ENCODE measurements around the gene LRFN3.
"Not testable (repeated sequence)": the region's sequence is repeated elsewhere in the genome, so short reads cannot be mapped to it uniquely, and the experiment has no call there.

LRFN3 gene

GRCh38 chr19:35907377-35907745, 28.8 kb upstream of the LRFN3 start:
- DNase-seq (ENCODE audit: low read depth), result no peak

DNA sequence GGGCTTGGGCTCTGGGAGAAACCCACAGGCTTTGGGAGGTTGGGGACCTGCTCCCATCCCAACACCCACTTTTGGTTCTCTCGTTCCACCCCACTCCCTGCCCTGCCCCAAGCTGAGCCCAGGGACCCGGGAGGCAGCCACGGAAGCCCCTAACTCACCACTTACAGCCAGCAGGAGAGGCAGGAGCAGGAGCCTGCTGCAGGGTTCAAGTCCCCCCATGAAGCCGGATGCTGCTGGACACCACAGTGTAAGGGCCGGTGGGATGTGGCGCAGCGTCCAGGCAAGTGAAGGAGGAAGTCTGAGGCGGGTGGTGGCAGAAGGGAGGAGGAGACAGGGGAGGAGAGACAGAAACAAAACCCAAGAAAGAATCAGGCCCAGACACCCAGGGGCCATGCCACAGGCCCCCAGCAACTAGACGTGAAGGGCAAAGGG, 28.1 kb upstream of the LRFN3 start, which contains the start of gene TYROBP:
Gene TYROBP (minus strand): TSS at position 286 of the 432 bp plus-strand sequence. CDS start 67 bp downstream, at position 219.
- no peak for DNase-seq (ENCODE audit: low read depth)

GRCh38 chr19:35908973-35909683, 27.0 kb upstream of the LRFN3 start:
- DNase-seq (ENCODE audit: low read depth), result no peak

DNA sequence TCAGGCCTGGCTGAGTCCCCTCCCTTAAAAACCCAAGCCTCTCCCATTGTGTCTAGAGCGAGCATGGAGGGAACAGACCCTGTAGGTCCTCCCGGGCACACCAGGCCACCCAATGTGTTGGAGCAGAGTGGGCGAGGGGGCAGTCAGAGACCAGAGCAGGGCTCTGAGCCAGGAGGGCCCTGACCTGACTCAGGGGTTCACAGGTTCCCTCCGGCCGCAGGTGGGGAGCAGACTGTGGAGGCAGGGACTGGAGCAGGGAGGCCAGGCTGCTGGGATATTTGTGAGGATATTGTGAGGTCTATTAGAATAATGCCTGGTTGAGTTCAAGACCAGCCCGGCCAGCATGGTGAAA, 26.5 kb upstream of the LRFN3 start:
- DNase-seq (ENCODE audit: low read depth), result no peak

DNA sequence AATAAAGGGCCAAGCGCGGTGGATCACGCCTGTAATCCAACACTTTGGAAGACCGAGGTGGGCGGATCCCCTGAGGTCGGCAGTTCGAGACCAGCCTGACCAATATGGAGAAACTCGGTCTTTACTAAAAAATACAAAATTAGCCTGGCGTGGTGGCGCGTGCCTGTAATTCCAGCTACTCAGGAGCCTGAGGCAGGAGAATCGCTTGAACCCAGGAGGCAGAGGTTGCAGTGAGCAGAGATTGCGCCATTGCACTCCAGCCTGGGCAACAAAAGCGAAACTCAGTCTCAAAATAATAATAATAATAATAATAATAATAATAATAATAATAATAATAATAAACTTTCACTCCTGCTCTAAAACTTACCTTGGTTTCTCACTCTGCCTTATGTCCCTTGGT, 25.8 kb upstream of the LRFN3 start:
- DNase-seq (ENCODE audit: low read depth), result not testable (repeated sequence)

DNA sequence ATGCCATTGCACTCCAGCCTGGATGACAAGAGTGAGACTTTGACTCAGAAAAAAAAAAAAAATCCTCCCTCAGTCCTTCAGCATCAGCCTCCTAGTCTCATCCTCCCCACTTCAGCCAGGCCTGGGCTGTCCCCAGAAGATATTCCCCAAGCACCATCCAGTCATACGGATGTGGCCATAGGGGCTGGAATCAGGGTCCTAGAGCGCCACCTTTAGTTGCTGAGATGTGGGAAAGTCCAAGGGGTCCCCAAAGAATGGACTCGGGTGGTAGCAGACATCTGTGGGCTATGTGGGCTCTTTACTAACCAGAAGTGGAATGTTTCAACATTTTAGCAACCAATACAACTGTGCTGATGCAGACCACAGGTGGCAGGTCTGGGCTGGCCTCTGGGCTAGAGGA, 25.0 kb upstream of the LRFN3 start:
- DNase-seq (ENCODE audit: low read depth), result no peak

DNA sequence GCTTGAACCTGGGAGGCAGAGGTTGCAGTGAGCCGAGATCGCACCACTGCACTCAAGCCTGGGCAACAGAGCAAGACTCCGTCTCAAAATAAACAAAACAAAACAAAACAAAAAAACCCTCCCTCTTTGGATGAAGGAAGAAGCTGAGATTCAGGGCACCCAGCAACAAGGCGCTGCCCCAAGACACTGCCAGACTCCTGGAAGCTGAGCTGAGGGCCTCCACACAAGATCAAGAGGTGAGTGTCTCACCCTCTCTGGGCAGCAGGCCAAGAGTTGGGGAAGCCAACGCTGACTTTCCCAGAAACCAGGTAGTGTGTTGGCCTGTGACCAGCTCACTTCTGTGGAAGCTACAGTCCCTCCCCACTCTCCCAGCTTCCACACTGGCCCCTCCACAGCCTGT, 24.4 kb upstream of the LRFN3 start:
- DNase-seq (ENCODE audit: low read depth), result no peak

GRCh38 chr19:35913589-35913988, 22.6 kb upstream of the LRFN3 start:
- no peak for DNase-seq (ENCODE audit: low read depth)

DNA sequence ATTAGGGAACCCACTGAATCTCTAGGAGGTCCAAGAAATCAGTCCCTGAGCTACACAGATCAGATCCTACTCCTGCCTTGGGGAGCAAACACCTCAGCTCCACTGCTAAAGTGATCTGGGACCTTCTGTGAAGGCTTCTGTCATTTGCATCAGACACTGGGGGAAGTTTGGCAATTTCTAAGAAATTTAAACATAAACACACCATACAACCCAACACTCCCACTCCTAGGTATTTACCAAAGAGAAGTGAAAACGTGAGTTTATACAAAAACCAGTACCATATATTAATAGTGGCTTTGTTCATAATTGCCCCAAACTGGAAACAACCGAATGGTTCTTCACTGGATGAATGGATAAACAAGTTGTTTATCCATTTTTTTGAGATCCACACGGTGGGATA, 20.7 kb upstream of the LRFN3 start:
- no peak for DNase-seq (ENCODE audit: low read depth)

DNA sequence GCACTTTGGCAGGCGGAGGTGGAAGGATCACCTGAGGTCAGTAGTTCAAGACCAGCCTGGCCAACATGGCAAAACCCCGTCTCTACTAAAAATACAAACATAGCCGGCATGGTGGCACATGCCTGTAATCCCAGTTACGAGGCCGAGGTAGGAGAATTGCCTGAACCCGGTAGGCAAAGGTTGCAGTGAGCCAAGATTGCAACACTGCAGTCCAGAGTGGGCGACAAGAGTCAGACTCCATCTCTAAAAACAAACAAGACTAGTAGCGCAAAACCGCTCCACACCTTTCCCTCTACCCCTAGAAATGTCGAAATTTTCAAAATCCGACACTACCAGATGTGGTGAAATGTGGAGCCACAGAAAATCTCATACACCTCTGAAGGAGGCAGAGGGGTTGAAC, 16.9 kb upstream of the LRFN3 start:
- no peak for DNase-seq (ENCODE audit: low read depth)

DNA sequence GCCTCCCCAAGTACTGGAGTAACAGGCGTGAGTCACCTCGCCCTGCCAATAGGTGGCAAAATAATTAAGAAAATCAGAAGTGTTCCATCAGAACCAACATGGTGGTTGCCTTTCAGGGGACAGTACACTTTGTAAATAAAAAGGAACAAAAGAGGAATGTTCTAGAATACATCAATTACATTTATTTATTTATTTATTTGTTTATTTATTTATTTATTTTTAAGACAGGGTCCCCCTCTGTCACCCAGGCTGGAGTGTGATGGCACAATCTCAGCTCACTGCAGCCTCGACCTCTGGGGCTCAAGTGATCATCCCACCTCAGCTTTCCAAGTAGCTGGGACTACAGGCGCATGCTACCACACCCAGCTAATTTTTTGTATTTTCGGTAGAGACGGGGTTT, 15.2 kb upstream of the LRFN3 start:
- no peak for DNase-seq (ENCODE audit: low read depth)

- no peak for DNase-seq (ENCODE audit: low read depth)
Measured at GRCh38 chr19:35925501-35925900, 10.7 kb upstream of the LRFN3 start.

GRCh38 chr19:35928507-35928906, 7.7 kb upstream of the LRFN3 start:
- no peak for DNase-seq (ENCODE audit: low read depth)

- no peak for DNase-seq (ENCODE audit: low read depth)
Measured at GRCh38 chr19:35929876-35930275, 6.3 kb upstream of the LRFN3 start.

DNA sequence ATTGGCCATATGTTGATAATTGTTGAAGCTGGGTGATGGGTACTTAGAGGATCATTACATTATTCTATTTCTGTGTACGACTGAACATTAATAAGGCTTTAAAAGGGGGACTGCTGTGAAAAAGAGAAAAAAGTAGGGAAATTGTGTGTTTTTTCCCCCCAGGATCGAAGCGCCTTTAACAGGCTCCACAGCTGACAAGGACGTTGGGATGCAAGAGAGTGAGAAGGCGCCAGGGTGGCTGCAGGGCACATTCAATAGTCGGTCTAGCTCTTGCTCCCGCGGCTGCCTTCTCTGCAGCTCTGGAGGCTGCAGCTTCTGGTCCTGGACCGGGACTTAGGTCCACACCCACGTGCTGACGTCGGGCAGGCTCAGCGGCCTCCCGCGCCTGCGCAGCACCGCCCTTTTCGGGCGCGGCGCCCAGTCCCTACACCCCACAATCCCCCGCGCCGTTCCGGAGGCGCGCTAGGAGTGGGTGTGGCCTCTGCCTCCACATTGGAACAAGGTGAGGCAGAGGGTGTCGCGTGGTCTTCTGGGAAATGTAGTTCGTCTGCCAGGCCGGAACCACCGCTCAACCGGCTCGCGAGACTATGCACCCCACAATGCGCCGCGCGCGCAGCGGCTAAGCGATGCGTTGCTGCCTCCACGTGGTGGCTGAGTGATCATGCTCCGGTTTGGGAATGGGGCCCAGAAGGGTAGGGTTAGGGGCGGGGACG, 4.9 kb upstream of the LRFN3 start:
- peak; percentile 100 for DNase-seq (ENCODE audit: low read depth)

DNA sequence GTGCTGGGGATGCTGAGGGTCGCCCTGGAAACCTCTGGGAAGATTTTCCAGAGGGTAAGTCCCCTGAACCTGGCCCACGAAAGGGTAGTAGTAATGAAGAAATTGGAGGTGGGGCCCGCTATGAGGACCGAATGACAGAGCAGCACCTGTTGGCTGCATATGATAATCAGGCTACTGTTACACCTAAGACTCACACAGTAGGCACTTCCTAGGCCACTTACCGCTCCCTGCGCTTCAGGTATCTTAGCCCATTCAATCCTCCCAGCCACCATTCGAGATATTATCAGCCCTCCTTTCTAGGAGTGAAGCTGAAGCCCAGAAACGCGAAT, 4.3 kb upstream of the LRFN3 start:
- no peak for DNase-seq (ENCODE audit: low read depth)

DNA sequence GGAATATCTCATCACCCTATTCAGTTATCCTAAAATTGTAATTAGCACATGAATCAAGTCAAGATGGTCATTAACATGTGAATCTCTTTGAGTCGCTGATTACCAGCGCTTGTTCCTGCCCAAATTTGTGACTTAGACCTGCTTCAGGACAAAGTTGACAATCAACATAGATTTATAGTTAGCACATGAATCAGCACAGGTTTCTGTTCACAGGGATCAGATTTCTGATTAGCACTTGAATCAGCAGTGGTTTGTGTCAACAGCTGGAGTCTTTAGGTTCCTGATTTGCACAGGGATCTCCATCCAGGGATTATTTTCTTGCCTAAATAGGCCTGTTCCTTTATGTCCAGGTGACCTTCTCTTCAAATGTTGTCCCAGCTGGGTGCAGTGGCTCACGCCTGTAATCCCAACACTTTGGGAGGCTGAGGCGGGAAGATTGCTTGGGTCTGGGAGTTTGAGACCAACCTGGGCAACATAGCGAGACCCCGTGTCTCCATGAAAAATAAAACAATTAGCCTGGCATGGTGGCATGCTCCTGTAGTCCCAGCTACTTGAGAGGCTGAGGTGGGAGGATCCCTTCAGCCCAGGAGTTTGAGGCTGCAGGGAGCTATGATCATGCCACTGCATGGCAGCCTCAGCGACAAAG, 3.8 kb upstream of the LRFN3 start:
- DNase-seq (ENCODE audit: low read depth), result no peak

GRCh38 chr19:35936738-35937268, 629 bp downstream of the LRFN3 start:
- DNase-seq (ENCODE audit: low read depth), result no peak

- DNase-seq (ENCODE audit: low read depth), result no peak
Measured at GRCh38 chr19:35937345-35938281, 1.4 kb downstream of the LRFN3 start.

DNA sequence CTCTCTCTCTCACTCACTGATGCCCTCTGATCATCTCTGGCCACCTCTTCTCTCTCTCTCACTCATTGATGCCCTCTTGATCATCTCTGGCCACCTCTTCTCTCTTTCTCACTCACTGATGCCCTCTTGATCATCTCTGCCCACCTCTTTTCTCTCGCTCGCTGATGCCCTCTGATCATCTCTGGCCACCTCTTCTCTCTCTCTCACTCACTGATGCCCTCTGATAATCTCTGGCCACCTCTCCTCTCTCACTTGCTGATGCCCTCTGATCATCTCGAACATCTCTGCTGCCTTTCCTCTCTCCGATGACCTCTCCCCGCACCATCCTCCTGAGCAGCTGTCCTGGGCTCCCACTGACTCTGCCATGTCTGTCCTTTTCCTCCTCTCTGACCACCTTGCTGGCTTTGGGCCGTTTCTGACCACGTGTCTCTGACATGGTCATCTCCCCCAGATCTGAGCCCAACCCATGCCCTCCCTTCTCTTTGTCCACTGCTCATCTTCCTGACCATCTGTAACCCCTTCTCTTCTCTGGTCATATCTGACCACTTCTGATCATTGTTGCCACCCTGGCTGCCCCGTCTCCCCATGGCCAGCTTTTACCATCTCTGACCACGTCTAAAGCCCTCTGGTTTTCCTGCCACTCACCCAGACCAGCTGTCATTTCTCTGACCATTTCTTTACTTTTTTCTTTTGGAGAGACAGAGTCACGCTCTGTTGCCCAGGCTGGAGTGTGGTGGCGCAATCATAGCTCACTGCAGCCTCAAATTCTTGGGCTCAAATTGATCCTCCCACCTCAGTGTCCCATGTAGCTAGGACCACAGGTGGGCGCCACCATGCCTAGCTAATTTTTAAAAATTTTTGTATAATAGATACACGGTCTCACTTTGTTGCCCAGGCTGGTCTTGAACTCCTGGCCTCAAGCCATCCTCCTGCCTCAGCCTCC, 2.4 kb downstream of the LRFN3 start:
- DNase-seq (ENCODE audit: low read depth), result no peak

Data from HS-27A (cell line).